NCI-H748 (cell line): ENCODE measurements around the gene CCNJ.
A peak's percentile ranks its signal among the peaks of the same experiment; 100 is the strongest.
"Not testable (repeated sequence)": the region's sequence is repeated elsewhere in the genome, so short reads cannot be mapped to it uniquely, and the experiment has no call there.

Experiments
- DNase-seq: peaks from one replicate; lab custom pipeline; 2025; ENCODE audit not compliant: unreplicated experiment; lab: John Stamatoyannopoulos, UW

CCNJ gene

DNA sequence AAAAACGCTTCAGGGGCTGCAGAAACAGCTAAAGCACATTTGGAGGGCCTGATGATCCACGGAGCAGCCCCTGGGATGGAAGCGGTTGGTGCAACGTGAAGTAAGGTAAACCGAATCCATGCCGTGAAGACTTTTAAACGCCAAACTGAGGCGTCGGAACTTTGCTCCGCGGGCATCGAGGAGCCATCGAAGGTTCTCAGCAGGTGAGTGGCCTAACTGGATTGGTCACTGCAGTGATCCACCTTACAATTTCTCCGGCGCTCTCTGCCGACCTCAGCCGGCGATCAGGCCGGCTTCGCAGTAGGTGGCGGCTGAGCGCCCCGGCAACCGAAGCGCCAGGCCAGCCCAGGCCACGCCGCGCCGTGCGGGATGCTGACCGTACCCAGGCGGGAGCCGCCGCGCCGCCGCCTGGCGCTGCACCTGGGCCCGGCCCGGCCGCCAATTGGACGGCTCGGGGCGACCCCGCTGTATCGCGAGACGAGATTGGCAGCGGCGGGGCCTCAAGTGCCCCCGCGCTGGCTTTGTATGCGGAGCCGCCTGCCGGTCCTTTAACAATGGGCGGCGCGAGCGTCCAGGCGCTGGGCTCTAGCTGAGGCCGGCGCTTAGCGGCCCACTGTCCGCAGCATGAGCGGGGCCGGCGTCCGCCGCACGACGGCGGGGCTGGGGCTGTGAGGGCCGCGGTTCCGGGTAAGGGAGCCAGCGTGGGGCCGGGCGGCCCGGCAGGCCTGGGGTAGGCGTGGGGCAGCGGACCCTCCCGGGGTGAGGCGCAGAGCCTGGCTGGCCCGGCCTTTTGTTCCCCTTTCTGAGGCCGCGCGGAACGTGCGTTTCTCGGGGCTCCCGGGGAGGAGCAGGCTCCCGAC lies at the start of gene CCNJ:
TSS of gene CCNJ (plus strand) at position 551 of the 860 bp plus-strand sequence. CDS start 811 bp downstream, outside the sequence.
- peak; percentile 92 for DNase-seq

- DNase-seq: not testable (repeated sequence)
Measured at GRCh38 chr10:95994376-95994775, 49.0 kb upstream of the CCNJ start.

- no peak for DNase-seq
Measured at GRCh38 chr10:95998255-95998784, 45.1 kb upstream of the CCNJ start.

- no peak for DNase-seq
Measured at GRCh38 chr10:96013956-96014355, 29.4 kb upstream of the CCNJ start.

DNA sequence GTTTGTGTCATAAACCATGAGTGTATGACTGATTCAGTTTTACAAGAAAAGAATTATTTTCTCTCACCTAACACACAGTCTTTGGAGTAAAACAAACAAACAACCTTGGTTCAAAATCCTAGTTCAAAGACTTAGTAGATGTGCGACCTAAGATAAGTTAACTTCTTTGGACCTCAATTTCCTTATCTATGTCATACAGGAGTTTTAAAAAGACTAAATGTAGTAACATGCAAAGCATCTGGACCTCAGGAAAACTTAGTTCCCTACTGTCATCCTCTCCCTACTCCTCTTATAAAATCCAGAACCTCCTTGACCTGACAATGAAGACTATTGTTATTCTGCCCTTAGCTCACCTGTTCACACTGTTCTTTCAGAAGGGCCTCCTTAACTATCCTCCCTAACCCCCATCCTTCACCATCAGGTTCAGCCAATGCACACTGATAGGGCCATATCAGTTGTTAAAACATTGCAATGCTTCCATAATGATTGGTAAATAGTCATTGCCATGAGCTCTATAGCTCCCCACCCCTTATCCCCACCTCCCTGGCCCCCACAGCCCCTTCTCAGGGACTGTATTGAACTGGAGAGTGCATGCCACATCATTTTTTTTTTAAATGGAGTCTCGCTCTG lies 28.8 kb upstream of the CCNJ start:
- DNase-seq: no peak

DNA sequence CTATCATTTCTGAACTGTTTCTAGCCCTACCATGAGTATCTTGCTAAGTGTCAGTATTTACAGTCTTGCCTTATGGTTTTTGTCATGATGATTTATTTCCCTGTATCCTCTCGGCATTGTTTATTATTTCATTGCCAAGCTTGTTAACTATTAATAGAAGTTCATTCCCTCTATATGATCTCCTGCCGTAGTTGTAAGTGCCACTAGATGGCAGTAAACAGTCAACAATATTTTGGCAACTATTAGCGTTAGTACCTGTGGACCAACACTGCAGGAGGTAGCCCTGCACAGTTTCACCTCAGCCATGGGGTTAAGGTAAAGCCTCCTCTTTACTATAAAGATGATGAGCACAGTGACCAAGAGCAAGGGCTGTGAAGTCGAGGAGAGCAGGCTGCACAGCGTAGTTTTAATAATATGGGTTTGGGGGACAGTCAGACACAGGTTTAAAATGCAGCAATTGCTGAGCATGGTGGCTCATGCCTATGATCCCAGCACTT lies 26.1 kb upstream of the CCNJ start:
- peak; percentile 59 for DNase-seq

DNA sequence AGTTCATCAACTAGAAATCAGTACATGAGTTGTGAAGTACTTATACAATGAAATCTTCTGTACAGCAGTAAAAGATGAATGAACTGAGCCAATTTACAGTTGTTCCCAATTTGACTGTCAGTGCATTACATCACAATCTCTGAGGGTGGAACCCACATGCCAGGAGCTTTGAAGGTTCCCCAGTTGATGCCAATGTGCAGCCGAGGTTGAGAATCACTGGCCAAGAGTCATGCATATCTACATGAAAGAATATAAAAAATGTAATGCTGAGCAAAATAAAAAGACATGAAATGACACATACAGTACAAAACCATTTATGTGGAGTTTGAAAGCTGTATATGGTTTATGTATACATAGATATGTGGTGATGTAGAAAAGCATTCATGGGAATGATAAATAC lies 22.1 kb upstream of the CCNJ start:
- DNase-seq: no peak

DNA sequence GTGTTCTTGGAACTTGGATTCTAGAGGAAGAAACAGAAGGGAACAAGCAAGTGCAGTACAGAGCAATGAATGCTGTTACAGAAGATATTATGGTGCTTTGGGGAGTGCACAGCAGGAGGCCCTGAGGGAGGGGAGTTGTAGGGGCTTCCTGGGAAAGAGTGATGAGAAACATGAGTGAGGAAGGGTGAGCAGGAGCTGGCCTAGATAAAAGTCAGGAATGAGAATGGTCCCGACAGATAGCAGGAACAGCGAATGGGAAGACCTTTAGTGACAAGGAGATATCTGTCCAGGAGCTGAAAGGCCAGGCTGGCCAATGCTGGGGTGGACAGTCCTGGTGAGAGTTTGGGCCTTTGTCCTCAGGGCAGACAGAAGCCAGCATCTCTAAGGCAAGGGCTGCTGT lies 20.6 kb upstream of the CCNJ start:
- no peak for DNase-seq

DNA sequence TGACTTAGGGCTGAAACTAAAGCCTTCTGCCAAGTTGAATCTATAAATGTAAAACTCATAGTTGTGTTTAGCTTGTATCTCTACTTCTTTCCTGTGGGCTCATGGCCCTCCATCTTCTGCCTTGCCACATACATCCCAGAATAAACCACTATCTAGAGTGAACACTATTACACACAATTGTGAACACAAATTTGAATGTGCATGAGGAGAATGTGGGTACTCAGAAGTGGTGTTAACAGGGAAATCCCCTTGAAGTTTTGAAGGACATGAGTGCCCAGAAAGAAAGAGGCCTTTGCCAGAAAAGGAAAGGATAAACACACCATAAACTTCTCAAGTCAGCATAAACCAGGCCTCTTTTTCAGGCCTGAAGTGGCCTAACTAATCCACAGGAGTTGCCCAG lies 20.2 kb upstream of the CCNJ start:
- no peak for DNase-seq

GRCh38 chr10:96025566-96025965 lies 17.8 kb upstream of the CCNJ start:
- DNase-seq: peak; percentile 1

DNA sequence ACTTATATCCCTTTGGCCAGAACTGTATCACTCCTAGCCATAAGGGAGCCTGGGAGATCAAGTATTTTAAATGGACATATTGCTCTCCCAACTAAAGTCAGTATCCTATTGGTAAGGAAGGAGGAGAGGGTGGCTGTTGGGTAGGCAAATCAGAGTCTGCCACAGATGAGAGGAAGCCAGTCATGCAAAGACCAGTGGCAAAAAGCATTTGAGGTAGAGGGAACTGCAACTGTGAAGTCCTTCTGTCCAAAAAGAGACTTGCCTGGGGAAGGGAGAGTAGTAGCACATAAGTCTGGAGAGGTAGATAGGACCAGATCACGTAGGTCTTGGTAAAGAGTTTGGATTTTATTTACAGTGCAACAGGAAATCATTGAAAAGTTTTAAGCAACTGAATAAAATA lies 8.8 kb upstream of the CCNJ start:
- DNase-seq: no peak

DNA sequence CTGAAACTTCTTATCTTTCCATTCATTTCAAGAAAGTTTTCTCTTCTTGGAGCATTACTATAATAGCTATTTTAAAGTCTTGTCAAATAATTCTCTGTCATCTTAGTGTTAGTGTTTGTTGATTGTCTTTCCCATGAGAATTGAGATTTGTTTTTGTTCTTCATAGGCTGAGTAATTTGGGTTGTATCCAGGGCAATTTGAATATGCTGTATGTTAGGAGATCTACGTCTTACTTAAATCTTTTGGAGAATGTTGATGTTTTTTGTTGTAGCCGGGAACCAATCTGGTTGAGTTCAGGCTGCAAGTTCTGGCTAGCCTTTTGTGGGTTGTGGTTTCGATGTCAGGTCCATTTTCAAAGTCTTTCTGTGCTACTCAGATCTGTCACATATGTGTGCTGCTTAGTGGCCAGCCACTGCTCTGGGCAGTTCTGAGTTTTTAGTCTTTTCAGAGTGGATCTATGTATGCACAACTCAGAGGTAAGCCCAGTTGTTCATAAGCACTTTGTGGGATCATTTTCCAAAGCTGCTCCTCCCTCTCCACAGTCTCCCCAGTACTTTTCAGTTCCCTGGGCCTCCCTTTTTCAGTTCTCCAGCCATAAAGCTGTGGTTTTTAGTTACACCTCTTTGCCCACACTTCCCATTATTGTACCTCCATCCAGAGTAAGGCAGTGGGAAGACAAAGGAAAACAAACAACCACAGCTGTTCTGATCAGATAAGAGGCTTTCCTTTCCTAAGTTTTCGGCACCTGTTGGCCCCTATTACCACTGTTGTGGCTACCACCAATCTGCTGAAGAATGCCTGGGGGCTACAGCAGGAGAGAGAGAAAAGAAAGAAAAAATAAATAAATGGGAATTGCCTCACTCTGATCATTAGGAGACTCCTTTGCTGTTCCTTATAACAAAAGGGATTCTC lies 4.7 kb upstream of the CCNJ start:
- DNase-seq: peak; percentile 8

DNA sequence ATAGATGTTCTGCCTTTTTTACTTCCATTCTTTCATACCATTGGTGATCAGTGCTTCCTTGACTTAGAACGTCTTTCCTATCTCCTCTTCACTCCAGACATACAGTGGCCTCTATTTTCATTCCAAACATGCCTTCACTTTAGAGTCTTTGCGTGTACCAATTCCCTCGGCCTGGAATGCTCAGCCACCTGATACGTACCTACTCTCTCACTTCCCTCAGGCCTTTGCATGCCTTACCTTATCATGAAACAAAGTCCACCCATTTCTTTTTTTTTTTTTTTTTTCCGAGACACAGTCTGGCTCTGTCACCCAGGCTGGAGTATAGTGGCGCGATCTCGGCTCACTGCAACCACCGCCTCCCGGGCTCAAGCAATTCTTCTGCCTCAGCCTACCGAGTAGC lies 2.2 kb upstream of the CCNJ start:
- DNase-seq: no peak

DNA sequence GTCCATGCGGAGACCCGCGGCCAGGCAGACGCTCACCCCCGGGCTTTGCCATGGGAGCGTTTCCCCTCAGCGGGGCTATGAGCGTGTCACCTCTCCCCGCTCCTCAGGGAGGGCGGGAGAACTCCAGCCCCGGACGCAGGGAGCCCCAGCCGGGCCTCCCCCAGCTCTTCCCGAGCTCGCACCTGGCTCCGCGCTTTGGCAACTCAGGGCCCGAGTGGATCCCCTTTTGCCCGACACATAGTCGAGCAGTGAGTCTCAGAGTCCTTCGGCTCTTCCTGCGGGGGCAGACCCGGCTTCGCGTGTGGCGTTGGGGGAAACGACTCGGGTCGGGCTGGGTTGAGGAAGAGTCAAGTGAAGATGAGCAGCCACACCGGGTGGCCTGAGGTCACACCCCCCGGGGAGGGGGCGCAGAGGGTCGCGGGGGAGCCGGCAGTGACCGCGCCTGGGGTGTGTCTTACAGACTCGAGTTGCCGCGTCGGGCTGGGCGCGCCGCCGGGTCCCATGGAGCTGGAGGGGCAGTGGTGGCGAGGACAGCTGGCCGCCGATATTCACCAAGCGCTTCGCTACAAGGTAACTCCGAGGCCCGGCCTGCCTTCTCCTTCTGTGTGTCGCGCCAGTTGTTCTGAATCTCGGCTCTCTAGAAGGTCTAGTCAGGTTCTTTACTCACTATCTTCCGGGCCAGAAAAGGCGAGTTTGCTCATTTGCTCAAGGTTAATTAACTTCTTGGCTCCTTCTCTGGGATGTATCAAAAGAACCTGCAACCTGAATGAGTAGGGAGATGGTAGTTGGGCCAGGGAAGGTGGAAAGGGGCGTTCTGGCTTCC lies 721 bp downstream of the CCNJ start:
- peak; percentile 71 for DNase-seq

DNA sequence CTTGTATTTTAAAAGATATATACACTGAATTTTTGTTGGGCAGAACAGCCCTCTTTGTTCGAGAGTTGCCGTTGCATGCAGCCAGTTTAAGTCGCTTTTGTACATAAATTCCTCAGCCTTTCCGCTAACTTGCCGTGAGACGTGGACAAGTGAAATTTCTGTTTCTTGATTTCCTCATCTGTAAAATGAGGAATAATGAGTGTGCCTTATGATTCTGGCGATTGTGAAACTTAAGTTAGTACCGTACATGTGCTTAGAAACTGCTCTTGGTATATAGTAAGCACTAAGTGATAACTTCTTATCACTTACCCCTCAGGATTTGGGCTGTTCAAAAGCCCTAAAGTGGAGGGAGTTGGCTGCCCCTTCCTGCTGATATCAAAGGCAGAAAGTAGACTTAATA lies 1.4 kb downstream of the CCNJ start:
- no peak for DNase-seq

DNA sequence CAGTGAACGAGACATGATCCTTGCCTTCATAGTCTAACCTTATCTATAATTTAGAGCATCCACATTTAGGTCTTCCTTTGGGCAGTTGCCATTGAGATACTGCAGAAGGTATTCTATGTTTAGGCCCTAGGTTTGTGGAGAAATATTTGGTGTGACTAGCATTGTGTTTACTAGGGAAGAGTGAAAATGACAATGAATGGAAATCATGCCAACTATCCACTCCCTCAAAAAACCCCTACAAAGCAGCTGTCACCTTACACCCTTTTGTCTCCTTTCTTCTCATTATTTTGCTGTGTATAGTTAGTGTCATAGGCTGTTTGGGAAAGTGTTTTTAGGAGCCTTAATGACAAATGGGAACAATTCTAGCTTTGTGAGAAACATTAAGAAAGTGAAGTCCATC lies 3.2 kb downstream of the CCNJ start:
- DNase-seq: no peak

DNA sequence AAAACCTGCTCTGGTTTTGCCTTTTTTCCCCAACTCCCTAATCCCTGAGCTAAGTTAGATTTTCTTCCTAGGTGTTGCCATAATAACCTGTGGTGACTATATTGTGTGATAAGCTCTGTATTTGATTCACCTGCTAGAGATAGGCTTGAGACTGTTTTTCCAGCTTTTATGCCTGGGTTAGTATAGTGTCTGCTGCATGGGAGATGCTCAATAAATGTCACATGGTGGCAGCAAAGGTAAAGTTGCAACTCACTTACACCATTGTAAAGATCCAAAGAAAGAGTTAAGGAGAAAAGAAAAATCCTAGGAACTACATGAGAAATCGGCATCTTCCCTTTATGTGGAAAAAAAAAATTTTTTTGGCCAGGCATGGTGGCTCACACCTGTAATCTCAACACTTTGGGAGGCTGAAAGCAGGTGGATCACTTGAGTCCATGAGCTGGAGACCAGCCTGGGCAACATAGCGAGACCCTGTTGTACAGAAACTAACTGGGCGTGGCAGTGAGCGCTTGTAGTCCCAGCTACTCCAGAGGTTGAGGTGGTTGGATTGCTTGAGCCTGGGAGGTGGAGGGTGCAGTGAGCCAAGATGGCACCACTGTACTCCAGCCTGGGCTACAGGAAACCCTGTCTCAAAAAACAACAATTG lies 3.7 kb downstream of the CCNJ start:
- no peak for DNase-seq

DNA sequence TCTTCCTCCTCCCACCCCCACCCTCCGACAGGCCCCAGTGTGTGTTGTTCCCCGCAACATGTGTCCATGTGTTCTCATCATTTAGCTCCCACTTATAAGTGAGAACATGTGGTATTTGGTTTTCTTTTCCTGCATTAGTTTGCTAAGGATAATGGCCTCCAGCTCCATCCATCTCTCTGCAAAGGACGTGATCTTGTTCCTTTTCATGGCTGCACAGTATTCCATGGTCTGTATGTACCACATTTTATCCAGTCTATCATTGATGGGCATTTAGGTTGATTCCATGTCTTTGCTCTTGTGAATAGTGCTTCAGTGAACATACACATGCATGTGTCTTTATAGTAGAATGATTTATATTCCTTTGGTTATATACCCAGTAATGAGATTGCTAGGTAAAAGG lies 4.5 kb downstream of the CCNJ start:
- not testable (repeated sequence) for DNase-seq

DNA sequence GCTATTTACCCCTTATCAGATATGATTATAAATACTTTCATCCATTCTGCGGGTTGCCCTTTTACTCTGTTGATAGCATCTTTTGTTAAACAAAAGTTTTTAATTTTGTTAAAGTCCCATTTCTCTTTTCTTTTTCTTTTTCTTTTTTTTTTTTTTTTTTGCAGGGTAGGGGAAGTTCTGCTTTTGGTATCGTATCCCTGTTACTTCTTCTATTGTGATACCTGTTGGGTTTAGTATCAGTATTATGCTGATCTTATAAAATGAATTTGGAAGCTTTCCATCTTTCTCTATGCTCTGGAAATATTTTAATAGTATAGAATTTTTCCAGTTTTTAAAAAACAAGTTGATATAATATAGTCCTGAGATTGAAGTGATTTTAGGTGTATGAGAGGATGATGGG lies 6.0 kb downstream of the CCNJ start:
- no peak for DNase-seq

DNA sequence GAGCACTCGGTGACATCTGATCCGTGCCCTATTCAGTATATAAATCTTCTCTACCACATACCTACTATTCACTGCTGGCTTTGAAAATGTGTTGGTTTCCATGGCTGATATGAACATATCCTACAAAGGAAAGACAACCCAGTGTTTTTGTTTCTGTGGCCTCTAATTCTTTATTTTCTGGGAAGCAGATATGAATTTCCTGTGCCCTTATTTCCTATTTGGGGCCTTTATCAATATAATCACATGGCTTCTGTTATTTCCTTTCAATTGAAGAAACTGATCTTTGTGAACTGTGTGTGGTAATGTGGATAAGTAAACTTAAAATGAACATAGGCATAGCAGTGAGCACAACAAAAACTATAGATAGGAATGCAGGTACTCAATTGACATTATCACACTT lies 10.6 kb downstream of the CCNJ start:
- no peak for DNase-seq
